RCC 7860 (cell line): Measurements from ENCODE around the gene CYFIP2.
A peak's percentile ranks its signal among the peaks of the same experiment; 100 is the strongest.
"Not testable (repeated sequence)": the region's sequence is repeated elsewhere in the genome, so short reads cannot be mapped to it uniquely, and the experiment has no call there.

Experiments used
- DNase-seq: peaks from one replicate; pipeline ENCODE4 v3.0.0-alpha.2; 2015; ENCODE audit warnings: low spot score
- FAIRE-seq: peaks from 2 replicates; lab custom pipeline; 2012; peaks lifted over from hg19 to GRCh38; lab: Jason Lieb, UNC

CYFIP2 gene

GRCh38 chr5:157384971-157385709, 119.2 kb downstream of the CYFIP2 start:
- peak; percentile 92 for FAIRE-seq
- peak; percentile 97 for DNase-seq

- DNase-seq (no peak), FAIRE-seq (no peak)
Measured at GRCh38 chr5:157387041-157387563, 121.2 kb downstream of the CYFIP2 start.

- DNase-seq, result peak; percentile 68
- FAIRE-seq, result peak; percentile 85
Measured at GRCh38 chr5:157387683-157388093, 121.8 kb downstream of the CYFIP2 start.

GRCh38 chr5:157388111-157388710, 122.3 kb downstream of the CYFIP2 start:
- FAIRE-seq (no peak), DNase-seq (no peak)

- FAIRE-seq (no peak), DNase-seq (no peak)
Measured at GRCh38 chr5:157389103-157389502, 123.2 kb downstream of the CYFIP2 start.

GRCh38 chr5:157390133-157390532, 124.2 kb downstream of the CYFIP2 start:
- FAIRE-seq (no peak), DNase-seq (no peak)

- FAIRE-seq (peak; percentile 94), DNase-seq (peak; percentile 96)
Measured at GRCh38 chr5:157390551-157391297, 124.8 kb downstream of the CYFIP2 start.

GRCh38 chr5:157398305-157398704, 132.4 kb downstream of the CYFIP2 start:
- DNase-seq, result no peak
- no peak for FAIRE-seq

GRCh38 chr5:157400741-157401495, 135.0 kb downstream of the CYFIP2 start:
- DNase-seq (no peak), FAIRE-seq (no peak)

- DNase-seq (no peak), FAIRE-seq (no peak)
Measured at GRCh38 chr5:157415838-157416237, 149.9 kb downstream of the CYFIP2 start.

- not testable (repeated sequence) for DNase-seq
Measured at GRCh38 chr5:157419521-157419920, 153.6 kb downstream of the CYFIP2 start.

GRCh38 chr5:157429920-157430319, 164.0 kb downstream of the CYFIP2 start:
- FAIRE-seq, DNase-seq: not testable (repeated sequence)

More at GRCh38 chr5:157419521-157419920, 153.6 kb downstream of the CYFIP2 start:
- FAIRE-seq, result not testable (repeated sequence)

- peak; percentile 72 for FAIRE-seq
Measured at GRCh38 chr5:157431544-157432200, 165.7 kb downstream of the CYFIP2 start.

GRCh38 chr5:157434096-157434495, 168.2 kb downstream of the CYFIP2 start:
- no peak for FAIRE-seq
- no peak for DNase-seq

More at GRCh38 chr5:157431544-157432200, 165.7 kb downstream of the CYFIP2 start:
- DNase-seq, result peak; percentile 59

- DNase-seq (no peak), FAIRE-seq (peak; percentile 10)
Measured at GRCh38 chr5:157443041-157443549, 177.2 kb downstream of the CYFIP2 start.

- FAIRE-seq (no peak), DNase-seq (no peak)
Measured at GRCh38 chr5:157444224-157444623, 178.3 kb downstream of the CYFIP2 start.
